Measurements from ENCODE around the gene RNF213.

The RNF213 gene

GRCh38 chr17:80264205-80265075 is 3.8 kb downstream of the RNF213 start:
- TF ChIP-seq REST (IDR thresholded peaks at IDR 0.05; ENCODE audit: insufficient replicate concordance, low read depth) (no peak), GABPA (IDR thresholded peaks at IDR 0.05; ENCODE audit: low read depth) (no peak), POLR2AphosphoS5 (IDR thresholded peaks at IDR 0.05; ENCODE audit: low read depth) (no peak), SPI1 (IDR thresholded peaks at IDR 0.05; ENCODE audit: borderline replicate concordance, low read depth) (no peak)
- TF ChIP-seq, protein P1, sequence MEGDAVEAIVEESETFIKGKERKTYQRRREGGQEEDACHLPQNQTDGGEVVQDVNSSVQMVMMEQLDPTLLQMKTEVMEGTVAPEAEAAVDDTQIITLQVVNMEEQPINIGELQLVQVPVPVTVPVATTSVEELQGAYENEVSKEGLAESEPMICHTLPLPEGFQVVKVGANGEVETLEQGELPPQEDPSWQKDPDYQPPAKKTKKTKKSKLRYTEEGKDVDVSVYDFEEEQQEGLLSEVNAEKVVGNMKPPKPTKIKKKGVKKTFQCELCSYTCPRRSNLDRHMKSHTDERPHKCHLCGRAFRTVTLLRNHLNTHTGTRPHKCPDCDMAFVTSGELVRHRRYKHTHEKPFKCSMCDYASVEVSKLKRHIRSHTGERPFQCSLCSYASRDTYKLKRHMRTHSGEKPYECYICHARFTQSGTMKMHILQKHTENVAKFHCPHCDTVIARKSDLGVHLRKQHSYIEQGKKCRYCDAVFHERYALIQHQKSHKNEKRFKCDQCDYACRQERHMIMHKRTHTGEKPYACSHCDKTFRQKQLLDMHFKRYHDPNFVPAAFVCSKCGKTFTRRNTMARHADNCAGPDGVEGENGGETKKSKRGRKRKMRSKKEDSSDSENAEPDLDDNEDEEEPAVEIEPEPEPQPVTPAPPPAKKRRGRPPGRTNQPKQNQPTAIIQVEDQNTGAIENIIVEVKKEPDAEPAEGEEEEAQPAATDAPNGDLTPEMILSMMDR (IDR thresholded peaks at IDR 0.05; ENCODE audit: insufficient read depth, low read length): no peak
- no peaks in the 10 kb centered on the region for H3K27me3 ChIP-seq (ENCODE audit: insufficient read depth, poor library complexity, severe bottlenecking)
- no peak overlapping the region for H3K27ac ChIP-seq (replicated peaks)
- H3K4me3 ChIP-seq (replicated peaks; ENCODE audit: insufficient read depth, low read length): peak overlapping the region; percentile 39
- DNase-seq (ENCODE audit: low read depth in 1 of 2, low spot score in 1 of 2): no peak

DNA sequence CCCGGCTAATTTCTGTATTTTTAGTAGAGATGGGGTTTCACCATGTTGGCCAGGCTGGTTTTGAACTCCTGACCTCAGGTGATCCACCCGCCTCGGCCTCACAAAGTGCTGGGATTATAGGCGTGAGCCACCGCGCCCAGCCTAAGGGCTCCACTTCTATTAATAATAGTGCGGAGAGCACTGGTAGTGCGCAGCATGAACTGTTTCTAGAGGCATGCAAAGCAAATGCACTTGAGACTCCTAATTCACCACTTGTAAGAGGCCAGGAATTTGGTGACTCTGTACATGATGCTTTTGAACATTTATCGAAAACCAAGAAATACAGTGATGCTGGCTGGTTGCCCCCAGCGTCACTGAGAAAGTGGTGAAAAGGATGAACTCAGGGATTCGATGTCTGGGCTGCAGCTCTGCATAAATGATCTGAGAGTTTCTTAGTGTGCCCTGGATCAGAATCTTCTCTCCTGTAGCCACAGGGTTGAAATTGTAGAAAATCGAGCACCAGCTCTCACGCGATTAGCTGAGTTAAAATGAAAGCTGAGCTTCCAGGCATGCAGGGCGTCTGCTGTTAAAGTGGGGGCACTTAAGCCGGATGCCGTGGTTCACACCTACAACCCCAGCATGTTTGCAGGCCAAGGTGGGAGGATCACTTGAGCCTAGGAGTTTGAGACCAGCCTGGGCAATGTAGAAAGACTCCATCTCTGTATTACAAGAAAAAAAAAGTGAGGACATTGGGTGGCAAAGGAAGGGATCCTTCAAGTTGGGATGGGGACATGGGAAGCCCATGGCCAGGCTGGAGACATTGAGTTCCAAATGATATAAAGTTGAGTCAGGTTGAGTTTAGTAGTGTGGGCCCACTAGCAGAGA is 4.8 kb downstream of the RNF213 start:
- H3K27me3 ChIP-seq (ENCODE audit: insufficient read depth, poor library complexity, severe bottlenecking): no peaks in the 10 kb centered on the region
- DNase-seq (ENCODE audit: low read depth in 1 of 2, low spot score in 1 of 2): no peak
- H3K27ac ChIP-seq (replicated peaks): no peak overlapping the region
- H3K4me3 ChIP-seq (replicated peaks; ENCODE audit: insufficient read depth, low read length): no peak overlapping the region
- TF ChIP-seq POLR2AphosphoS5 (IDR thresholded peaks at IDR 0.05; ENCODE audit: low read depth) (no peak), GABPA (IDR thresholded peaks at IDR 0.05; ENCODE audit: low read depth) (no peak), REST (IDR thresholded peaks at IDR 0.05; ENCODE audit: insufficient replicate concordance, low read depth) (no peak), SPI1 (IDR thresholded peaks at IDR 0.05; ENCODE audit: borderline replicate concordance, low read depth) (no peak)
- TF ChIP-seq, protein P1 (IDR thresholded peaks at IDR 0.05; ENCODE audit: insufficient read depth, low read length): no peak

- no peak for TF ChIP-seq GABPA (IDR thresholded peaks at IDR 0.05; ENCODE audit: low read depth)
- no peak for TF ChIP-seq POLR2AphosphoS5 (IDR thresholded peaks at IDR 0.05; ENCODE audit: low read depth)
- TF ChIP-seq REST (IDR thresholded peaks at IDR 0.05; ENCODE audit: insufficient replicate concordance, low read depth): no peak
- TF ChIP-seq SPI1 (IDR thresholded peaks at IDR 0.05; ENCODE audit: borderline replicate concordance, low read depth): no peak
- TF ChIP-seq, protein P1 (IDR thresholded peaks at IDR 0.05; ENCODE audit: insufficient read depth, low read length): no peak
- Histone ChIP-seq H3K4me3 (replicated peaks; ENCODE audit: insufficient read depth, low read length) (no peak overlapping the region), H3K27ac (replicated peaks) (no peak overlapping the region), H3K27me3 (ENCODE audit: insufficient read depth, poor library complexity, severe bottlenecking) (no peaks in the 10 kb centered on the region)
- no peak for DNase-seq (ENCODE audit: low read depth in 1 of 2, low spot score in 1 of 2)
Measured at GRCh38 chr17:80267391-80267790, 6.7 kb downstream of the RNF213 start.
